COLO668 (cell line): ENCODE measurements around the gene IQCN.
"Not testable (repeated sequence)": the region's sequence is repeated elsewhere in the genome, so short reads cannot be mapped to it uniquely, and the experiment has no call there.

ENCODE experiments used
- DNase-seq: peaks from one replicate; lab custom pipeline; 2025; ENCODE audit not compliant: unreplicated experiment; lab: John Stamatoyannopoulos, UW

The IQCN gene

DNA sequence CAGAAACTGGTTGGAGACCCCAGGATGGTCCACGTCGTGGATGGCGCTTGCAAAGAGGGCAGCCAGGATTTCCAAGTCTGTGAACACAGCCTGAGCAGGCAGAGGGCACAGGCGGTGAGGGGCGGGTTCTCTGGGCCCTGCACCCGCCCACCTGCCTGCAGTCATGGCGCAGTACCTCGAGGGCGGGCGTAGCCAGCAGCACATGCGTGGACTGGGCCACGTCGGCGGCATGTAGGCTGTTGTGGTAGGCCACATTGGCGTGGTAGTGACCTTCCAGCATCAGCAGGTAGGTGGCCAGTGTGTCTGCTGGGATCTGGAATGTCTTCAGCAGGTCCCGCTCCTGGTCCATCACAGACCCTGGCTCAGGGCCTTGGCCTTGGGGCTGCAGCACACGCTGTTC lies 56.1 kb downstream of the IQCN start:
- DNase-seq = peak; percentile 10

DNA sequence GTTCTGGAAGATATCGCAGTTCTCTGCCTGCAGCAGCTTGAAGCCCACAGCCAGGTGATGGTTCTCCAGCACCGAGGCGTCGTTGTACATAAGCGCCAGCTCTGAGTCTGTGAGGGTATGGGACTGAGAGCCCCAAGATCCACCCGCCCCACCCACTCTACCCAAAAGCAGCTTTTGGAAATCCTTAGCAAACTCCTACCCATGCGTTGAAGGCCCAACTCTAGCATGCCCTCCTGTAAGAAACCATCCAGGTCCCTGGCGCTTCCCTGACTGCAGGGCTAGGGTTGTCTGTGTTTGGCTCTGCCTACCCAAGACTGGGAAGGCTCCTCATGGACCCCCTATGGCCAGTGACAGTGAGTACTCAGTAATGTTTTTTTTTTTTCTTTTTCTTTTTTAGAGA lies 57.5 kb downstream of the IQCN start:
- no peak for DNase-seq

- DNase-seq = no peak
These were observed 59.3 kb downstream of the IQCN start for GRCh38 chr19:18214779-18215433.

DNA sequence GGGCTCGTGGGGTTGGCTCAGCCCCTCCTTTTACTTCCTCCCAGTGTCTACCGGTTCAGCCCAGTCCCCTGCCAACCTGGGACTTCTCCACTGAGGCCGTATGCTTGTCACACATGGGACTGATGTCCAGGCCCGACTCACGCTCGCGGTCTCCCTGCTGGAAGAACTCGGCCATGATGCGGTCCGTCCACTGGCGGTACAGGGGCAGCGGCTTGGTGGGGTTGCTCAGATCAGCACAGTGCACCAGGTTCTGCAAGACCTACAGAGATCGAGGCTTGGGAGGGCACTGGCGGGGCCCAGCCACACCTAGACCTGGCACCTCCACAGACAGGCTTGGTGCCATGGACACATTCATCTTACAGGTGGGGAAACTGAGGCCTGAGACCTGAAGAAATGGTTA lies 62.6 kb downstream of the IQCN start:
- DNase-seq = no peak

DNA sequence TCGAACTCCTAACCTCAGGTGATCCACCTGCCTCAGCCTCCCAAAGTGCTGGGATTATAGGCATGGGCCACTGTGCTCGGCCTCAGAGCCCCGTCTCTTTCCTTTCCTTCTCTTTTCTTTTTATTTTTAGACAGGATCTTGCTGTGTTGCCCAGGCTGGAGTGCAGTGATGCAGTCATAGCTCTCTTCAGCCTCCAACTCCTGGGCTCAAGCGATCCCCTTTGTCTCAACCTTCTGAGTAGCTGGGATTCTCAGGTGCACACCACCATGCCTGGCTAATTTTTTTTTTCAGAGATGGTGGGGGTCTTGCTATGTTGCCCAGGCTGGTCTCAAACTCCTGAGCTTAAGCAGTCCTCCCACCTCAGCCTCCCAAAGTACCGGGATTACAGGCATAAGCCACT lies 64.3 kb downstream of the IQCN start:
- not testable (repeated sequence) for DNase-seq

DNA sequence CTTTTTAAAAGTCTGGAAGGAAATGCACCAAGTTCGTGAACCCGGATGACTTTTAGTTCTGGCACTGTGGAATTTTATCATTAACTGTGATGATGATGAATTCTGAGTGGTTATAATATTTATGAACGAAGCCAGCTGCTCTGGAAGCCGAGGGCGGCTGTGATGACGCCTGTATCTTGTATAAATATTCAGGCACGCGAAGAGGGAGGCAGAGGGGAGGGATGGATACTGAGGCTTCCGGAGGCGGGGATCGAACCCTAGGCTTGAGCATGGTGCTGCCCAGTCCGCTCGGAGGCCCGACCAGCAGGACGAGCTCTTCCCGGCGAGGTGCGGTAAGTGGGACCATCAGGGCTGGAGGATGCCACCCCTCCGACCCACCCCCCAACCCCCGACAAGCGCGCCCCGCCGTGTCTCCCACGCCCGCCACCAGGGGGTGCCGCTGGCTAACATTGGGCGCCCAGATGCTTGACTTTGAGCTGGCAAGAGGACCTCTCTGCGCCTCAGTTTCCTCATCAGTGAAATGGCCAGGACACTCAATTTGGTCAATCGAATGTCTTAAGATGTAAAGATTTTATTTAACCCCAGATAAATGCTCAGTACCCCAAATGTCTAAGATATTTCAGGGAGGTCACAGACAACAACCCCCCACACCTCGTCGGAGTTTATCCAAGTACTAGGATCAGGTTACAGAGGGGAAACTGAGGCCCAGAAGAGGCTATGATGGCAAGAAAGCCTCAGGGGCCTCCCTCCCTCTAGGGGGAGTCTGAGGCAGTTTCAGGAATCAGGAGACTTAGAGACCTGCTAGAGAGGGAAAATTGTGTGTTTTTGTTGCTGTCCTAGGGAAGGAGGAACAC lies 65.9 kb downstream of the IQCN start:
- peak; percentile 45 for DNase-seq
